Stimulated activated CD4-positive, alpha-beta T cell treated with anti-CD3 and anti-CD28 coated beads, Interleukin-15, amount 100 ng/mL, for 48 hours (primary cell): Measurements from ENCODE around the gene CYP2W1.
"Not testable (repeated sequence)": the region's sequence is repeated elsewhere in the genome, so short reads cannot be mapped to it uniquely, and the experiment has no call there.

ENCODE experiments used
- DNase-seq, 2 donors: peaks; one replicate each; pipeline ENCODE4 v3.0.0-alpha.2; 2020; ENCODE audit warnings: low read depth in 2 of 2

The CYP2W1 gene

DNA sequence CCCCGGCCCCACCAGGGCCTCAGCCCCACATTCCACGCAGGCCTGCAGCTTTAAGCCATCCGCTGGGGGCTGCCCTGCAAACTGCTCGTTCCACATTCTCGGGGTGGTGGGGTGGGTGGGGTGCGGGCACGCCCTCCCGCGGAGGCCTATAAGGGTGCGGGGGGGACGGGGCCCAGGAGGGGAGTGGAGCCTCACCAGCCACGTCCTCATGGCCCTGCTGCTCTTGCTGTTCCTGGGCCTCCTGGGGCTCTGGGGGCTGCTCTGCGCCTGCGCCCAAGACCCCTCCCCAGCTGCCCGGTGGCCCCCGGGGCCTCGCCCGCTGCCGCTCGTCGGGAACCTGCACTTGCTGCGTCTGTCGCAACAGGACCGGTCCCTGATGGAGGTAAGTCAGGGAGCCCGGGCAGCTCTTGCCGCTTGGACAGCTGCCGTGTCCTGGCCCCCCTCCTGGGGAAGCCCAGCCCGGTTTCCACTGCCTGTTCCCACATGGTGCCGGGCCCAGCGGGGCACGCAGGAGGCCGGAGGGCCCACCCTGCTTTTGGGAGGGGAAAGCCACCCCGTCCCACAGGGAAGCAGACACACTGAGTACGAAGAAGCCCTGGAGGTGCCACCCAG lies at the start of gene CYP2W1:
TSS of gene CYP2W1 (plus strand) at position 178 of the 612 bp plus-strand sequence. CDS start at position 209, 31 bp downstream.
- DNase-seq: no peak

DNA sequence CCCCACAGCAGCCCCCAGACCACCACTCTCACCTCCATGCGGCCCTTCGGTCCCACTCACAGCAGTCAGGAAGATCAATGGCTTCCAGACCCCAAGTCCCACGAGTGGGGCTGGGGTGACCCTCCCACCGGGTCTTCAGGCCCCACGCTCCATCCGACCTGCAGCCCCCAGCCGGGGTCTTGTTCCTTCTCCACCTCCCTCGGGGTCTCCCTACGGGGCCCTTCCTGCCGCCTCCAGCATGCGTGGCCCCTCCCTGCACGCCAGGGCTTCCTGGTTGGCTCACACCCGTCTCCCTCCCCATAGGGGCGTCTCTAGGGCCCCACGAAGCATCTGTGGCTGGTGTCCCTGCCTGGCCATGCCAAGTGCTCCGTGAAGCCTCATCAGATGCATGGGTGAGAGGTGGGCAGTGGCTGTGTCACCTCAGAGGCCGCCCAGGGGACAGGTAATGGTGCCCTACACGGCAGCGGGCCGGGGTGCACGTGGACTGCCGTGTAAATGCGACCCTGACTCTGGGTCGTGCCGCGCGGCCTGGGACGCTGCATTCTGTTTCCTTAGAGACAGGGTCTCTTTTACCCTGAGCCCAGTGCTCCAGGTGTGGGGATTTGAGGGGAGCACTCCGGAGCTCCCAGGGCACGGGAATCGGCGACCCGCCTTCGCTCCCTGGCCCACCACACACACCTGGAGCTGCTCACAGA lies 48.4 kb upstream of the CYP2W1 start:
- no peak for DNase-seq

- DNase-seq: no peak
These were observed 47.7 kb upstream of the CYP2W1 start for GRCh38 chr7:935164-935873.

- DNase-seq: no peak
These were observed 47.1 kb upstream of the CYP2W1 start for GRCh38 chr7:935874-936385.

DNA sequence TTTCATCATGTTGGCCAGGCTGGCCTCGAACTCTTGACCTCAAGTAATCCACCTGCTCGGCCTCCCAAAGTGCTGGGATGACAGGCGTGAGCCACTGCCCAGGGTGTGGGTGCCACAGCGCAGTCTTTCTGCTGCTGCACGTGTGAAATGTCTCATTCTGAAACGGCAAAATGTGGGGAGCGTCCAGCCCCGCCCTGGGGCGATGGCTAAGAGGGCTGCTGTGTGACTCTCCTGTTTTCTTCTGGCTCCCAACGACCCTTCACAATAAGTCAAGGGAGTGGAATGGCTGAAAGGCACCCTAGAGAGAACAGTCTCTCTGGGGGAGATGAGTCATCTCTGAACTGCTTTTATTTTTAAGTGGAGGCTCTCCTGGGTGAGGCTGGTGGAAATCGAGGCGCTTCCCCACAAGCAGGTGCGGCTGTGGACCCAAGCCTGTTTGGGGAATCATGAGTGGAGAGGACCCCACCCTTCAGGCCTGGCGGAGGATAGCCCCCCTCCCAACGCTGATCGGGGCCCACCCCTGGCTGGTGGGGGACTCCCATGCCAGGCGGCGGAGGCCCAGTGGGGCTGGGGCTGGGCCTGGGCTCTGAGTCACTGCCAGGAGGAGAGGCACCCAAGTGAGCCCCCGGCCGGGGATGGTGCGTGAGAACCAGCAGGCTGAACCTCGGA lies 46.5 kb upstream of the CYP2W1 start:
- DNase-seq: peak in 1 of 2 donors; percentile 35

DNA sequence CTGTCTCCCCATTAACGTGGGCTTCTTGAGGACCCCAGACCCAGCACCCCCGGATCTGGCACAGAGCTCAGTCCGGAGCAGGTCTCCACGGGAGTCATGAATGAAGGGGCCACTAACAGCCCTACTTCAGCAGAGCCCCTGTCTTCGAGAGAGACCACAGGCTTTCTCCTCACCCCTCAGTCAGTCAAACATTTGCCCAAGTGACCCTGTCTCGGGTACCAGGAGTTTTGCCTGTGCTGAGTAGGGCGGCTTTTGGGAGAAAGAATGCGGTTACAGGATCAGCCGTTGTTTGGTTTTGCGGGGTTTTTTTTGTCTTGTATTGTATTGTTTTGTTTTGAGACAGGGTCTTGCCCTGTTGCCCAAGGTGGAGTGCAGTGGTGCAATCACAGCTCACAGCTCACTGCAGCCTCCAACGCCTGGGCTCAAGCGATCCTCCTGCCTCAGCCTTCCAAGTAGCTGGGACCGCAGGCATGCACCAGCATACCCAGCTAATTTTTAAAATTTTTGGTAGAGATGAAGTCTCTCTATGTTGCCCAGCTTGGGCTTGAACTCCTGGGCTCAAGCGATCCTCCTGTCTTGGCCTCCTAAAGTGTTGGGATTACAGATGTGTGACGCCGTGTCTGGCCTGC lies 45.0 kb upstream of the CYP2W1 start:
- DNase-seq: no peak

DNA sequence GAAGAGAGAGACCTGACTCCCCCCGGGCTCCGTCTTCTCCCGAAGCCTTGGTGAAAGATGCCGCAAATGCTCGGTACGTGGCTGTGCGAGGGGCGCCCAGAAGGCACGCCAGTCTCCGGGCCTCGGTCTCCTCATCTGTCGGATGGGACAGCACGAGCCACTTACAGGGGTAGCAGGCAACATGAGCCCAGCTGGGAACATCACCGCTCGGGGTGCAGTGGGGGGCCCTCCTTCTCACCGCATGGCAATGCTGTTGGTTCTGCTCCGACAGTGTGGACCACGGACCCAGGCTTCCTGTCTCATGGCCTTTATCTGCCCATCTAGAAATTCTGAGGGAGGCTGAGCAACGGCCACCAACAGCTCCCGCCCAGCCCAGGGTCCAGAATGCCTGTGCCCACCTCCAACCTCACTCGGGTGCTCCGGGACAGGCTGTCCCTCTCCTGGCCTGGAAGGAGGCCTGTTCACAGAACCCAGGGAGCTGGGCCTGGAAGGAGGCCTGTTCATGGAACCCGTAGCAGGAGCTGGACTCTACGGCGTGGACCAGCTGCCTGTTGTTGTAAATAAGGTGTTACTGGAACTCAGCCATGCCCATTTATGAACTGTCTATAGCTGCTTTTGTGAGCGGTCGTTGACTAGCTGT lies 44.3 kb upstream of the CYP2W1 start:
- DNase-seq: no peak

- no peak for DNase-seq
These were observed 43.1 kb upstream of the CYP2W1 start for GRCh38 chr7:939843-940242.

DNA sequence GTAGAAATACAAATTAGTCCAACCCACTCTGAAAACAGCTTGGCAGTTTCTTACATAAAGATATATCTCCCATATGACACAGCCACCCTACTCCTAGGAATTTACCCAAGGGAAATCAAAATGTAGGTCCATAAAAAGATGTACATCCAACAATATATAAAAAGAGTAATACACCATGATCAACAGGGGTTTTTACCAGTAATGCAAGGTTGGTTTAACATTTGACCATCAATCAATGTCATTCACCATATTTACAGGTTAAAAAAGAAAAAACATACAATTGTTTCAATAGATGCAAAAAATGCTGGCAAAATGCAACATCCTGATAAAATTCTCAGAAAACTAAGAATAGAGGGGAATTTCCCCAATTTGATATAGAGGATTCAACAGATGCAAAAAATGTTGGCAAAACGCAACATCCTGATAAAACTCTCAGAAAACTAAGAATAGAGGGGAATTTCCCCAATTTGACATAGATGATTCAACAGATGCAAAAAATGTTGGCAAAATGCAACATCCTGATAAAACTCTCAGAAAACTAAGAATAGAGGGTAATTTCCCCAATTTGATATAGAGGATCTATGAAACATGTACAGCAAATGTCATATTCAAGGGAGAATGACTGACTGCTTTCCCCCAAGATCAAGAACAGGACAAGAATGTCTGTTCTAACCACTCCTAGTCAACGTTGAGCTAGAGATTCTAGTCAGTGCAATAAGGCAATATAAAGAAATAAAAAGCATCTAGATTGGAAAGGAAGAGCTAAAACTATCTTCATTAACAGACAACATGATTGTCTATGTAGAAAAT lies 42.2 kb upstream of the CYP2W1 start:
- DNase-seq: no peak

- not testable (repeated sequence) for DNase-seq
These were observed 39.2 kb upstream of the CYP2W1 start for GRCh38 chr7:943793-944192.

DNA sequence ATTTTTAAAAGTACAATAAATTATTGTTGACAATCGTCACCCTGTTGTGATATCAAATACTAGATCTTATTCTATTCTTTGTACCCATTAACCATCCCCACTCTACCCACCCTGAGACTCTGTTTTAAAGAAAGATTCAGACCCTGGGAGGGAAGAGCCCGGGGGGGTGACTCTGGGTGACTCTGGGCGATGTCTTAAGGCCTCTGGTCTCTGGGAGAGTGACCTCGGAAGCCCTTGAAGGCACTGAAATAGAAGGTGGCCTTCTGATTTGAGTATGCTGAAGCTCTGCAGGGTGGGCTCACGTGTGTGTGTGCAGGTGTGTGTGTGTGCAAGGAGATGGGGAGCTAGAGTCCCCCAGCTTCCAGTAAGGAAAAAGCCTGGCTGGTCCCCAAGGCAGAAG lies 38.2 kb upstream of the CYP2W1 start:
- DNase-seq: no peak

- no peak for DNase-seq
These were observed 37.8 kb upstream of the CYP2W1 start for GRCh38 chr7:945147-945555.

GRCh38 chr7:945556-946255 lies 37.3 kb upstream of the CYP2W1 start:
- DNase-seq: no peak

DNA sequence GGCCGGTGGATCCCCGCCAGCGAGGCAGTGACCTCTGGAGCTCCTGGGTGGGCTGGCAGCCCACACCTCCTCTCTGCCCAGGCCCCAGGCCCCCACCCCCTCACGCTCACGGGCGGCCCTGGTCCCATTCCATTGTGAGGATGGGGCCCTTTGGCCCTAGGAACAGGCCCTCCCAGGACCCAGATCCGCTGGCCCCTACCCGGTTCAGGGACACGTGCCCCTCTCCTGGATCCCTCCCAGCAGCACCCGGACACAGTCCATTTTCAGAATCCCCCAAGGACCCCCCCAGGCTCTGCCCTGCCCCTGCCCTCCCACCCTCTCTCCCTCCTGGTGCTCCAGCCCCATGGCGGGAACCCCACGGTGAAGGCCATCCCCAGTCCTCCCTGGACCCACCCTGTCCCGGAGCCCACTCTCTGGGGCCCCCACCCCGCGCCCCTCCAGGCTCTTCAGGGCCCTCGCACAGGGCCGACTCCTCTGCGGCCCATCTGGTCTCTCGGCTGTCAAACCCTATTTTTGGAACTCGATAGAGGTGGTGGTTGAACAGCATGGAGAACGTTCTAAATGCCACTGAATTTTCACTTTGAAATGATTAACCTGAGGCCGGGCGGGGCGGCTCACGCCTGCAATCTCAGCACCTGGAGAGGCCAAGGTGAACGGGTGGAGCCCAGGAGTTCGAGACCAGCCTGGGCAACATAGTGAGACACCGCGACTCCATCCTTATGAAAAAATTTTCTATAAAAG lies 36.6 kb upstream of the CYP2W1 start:
- DNase-seq: no peak

GRCh38 chr7:947391-948210 lies 35.4 kb upstream of the CYP2W1 start:
- DNase-seq: no peak

DNA sequence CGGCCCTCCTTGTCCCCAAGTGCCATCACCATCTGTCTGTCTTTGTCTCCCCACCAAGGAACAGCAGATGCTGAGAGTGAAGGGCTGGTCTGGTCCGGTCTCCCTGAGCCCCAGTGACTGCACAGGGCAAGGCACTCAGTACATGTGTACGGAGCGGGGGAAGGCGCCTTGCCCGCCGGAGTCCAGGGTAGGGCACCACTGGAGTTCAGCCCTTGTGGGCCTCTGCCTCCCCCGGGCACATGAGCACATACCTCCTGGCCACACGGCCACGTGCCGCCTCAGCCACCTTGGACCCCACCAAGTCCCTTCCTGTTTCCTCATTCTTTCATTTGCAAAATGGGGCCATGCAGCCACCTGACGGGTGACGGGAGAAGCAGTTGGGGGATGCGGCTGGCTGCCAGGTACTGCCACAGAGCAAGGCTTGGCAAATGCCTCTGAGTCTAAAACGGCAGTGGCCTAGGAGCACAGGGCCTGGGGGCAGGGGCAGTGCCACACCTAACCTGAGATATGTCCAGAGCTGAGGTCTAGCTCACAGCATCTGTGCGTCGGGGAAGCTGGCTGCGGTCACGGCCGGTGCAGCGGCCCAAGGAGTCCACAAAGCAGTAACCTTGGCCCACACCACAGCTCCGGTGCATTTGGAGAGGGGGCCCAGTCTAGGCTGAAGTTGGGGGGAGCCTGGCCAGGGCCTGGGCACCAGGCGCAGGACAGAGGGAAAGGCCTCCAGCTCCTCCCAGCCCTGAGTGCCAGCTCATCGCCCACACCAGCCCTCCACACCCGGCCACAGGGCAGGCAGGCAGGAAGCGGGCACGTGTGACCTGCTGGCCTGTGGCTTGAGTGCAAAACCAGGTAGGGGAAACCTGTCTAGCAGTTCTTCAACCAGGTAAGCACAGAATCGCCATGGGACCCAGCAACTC lies 33.7 kb upstream of the CYP2W1 start:
- no peak for DNase-seq
